Trophoblast cell (in vitro differentiated cells and primary cell): ENCODE results near the gene INVS.

Experiments
- DNase-seq, 2 donors: peaks; one replicate each; pipeline ENCODE4 v3.0.0-alpha.2; 2016
- H2AFZ ChIP-seq: 2 replicates; pipeline ENCODE4 v1.6.1; 2013; ENCODE audit warnings: low read length, moderate library complexity, mild to moderate bottlenecking; ENCODE audit not compliant: insufficient read depth, poor library complexity
- H2AK5ac ChIP-seq: 2 replicates; pipeline ENCODE4 v1.6.1; 2013; ENCODE audit warnings: mild to moderate bottlenecking, low read length
- H2BK120ac ChIP-seq: 2 replicates; pipeline ENCODE4 v1.6.1; 2013; ENCODE audit warnings: low read length, mild to moderate bottlenecking, moderate library complexity; ENCODE audit not compliant: insufficient read depth, poor library complexity
- H2BK12ac ChIP-seq: 2 replicates; pipeline ENCODE4 v1.6.1; 2013; ENCODE audit warnings: mild to moderate bottlenecking, low read length, moderate library complexity
- H2BK5ac ChIP-seq: 2 replicates; pipeline ENCODE4 v1.6.1; 2013; ENCODE audit warnings: low read length, low read depth, moderate library complexity, mild to moderate bottlenecking; ENCODE audit not compliant: poor library complexity
- H3K14ac ChIP-seq: 2 replicates; pipeline ENCODE4 v1.6.1; 2013; ENCODE audit warnings: mild to moderate bottlenecking, low read length
- H3K18ac ChIP-seq: 2 replicates; pipeline ENCODE4 v1.6.1; 2013; ENCODE audit warnings: mild to moderate bottlenecking, low read length
- H3K23ac ChIP-seq: 2 replicates; pipeline ENCODE4 v1.6.1; 2013; ENCODE audit warnings: low read length
- H3K27ac ChIP-seq: 2 replicates; pipeline ENCODE4 v1.5.1; 2013; ENCODE audit warnings: low read depth, mild to moderate bottlenecking, inconsistent platforms, low read length, moderate library complexity
- H3K27me3 ChIP-seq: 2 replicates; pipeline ENCODE4 v1.6.1; 2013; ENCODE audit warnings: inconsistent platforms, mild to moderate bottlenecking, low read length, moderate library complexity; ENCODE audit not compliant: insufficient read depth
- H3K36me3 ChIP-seq, 2 experiments: 1 replicate in 1 of 2; 2 replicates in 1 of 2; pipeline ENCODE4 v1.6.1; 2013; ENCODE audit warnings: low read length in 2 of 2, mild to moderate bottlenecking in 2 of 2, moderate library complexity in 1 of 2; ENCODE audit not compliant: insufficient read depth in 2 of 2, control insufficient read depth in 1 of 2
- H3K4ac ChIP-seq: 2 replicates; pipeline ENCODE4 v1.6.1; 2013; ENCODE audit warnings: low read depth, mild to moderate bottlenecking, low read length, moderate library complexity
- H3K4me1 ChIP-seq, 2 experiments: 1 replicate in 1 of 2; 2 replicates in 1 of 2; pipeline ENCODE4 v1.6.1; 2013; ENCODE audit warnings: low read length in 2 of 2, mild to moderate bottlenecking in 2 of 2, moderate library complexity in 1 of 2; ENCODE audit not compliant: insufficient read depth in 2 of 2, control insufficient read depth in 1 of 2
- H3K4me2 ChIP-seq: 2 replicates; pipeline ENCODE4 v1.6.1; 2013; ENCODE audit warnings: inconsistent platforms, mild to moderate bottlenecking, low read length, moderate library complexity
- H3K4me3 ChIP-seq: 2 replicates; pipeline ENCODE4 v1.5.1; 2013; ENCODE audit warnings: mild to moderate bottlenecking, low read depth, low read length, inconsistent platforms
- H3K79me1 ChIP-seq: one replicate; pipeline ENCODE4 v1.6.1; 2013; ENCODE audit warnings: low read length
- H3K79me2 ChIP-seq: 2 replicates; pipeline ENCODE4 v1.6.1; 2013; ENCODE audit warnings: low read length, mild to moderate bottlenecking; ENCODE audit not compliant: control insufficient read depth, insufficient read depth, poor library complexity
- H3K9ac ChIP-seq: 2 replicates; pipeline ENCODE4 v1.6.1; 2013; ENCODE audit warnings: mild to moderate bottlenecking, low read length
- H3K9me3 ChIP-seq: 2 replicates; pipeline ENCODE4 v1.6.1; 2013; ENCODE audit warnings: low read depth, mild to moderate bottlenecking, control low read depth, inconsistent platforms, low read length; ENCODE audit not compliant: insufficient read depth
- H4K12ac ChIP-seq: 2 replicates; pipeline ENCODE4 v1.6.1; 2013; ENCODE audit warnings: low read depth, mild to moderate bottlenecking, low read length, moderate library complexity
- H4K8ac ChIP-seq: 2 replicates; pipeline ENCODE4 v1.6.1; 2013; ENCODE audit warnings: low read depth, mild to moderate bottlenecking, low read length, moderate library complexity
- H4K91ac ChIP-seq: one replicate; pipeline ENCODE4 v1.6.1; 2013; ENCODE audit warnings: low read depth, mild to moderate bottlenecking, low read length, moderate library complexity
- WGBS: extraction: QIAGEN DNeasy Blood & Tissue Kit; methylation state at CpG from one replicate; pipeline ENCODE4 v1.1.7; 2013; ENCODE audit warnings: missing lambda C conversion rate; ENCODE audit not compliant: insufficient read length, insufficient coverage; ENCODE audit errors: extremely low coverage; 5-methylcytosine and 5-hydroxymethylcytosine counted together

The INVS gene

DNA sequence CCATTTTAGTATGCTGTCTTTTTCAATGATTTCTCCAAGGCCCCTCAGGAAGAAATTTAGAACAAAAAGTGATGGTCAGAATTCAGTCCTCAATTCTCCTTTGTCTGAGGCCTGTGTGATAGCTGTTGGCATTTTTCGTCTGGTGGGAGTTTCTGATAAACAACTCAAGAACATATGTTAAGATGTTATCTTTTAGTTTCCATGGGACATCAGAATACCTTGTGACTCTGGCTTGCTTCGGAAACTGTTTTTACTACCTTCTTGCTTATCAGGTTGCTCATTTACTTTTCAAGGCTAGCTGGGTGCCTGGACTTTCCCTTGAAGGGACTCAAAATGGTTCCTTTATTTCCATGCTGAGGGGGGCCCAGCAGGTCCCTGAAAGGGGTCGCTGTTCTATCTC, 97.2 kb downstream of the INVS start:
- H2BK12ac ChIP-seq = no peak overlapping the region
- no peak overlapping the region for H3K4ac ChIP-seq
- no peak overlapping the region for H3K4me2 ChIP-seq
- no peaks in the 10 kb centered on the region for H3K79me2 ChIP-seq
- H3K9ac ChIP-seq = no peak overlapping the region
- no peak for DNase-seq
- H3K4me1 ChIP-seq = peaks cover 7 to 10% of the 10 kb centered on the region in 2 experiments
- H2BK120ac ChIP-seq = no peak overlapping the region
- H3K4me3 ChIP-seq = no peak overlapping the region
- H2AFZ ChIP-seq = no peak overlapping the region
- no peak overlapping the region for H3K23ac ChIP-seq
- H4K8ac ChIP-seq = no peak overlapping the region
- H4K91ac ChIP-seq = no peak overlapping the region
- H3K79me1 ChIP-seq = peaks cover 6% of the 10 kb centered on the region
- H3K27me3 ChIP-seq = no peaks in the 10 kb centered on the region
- no CpG with 5 or more reads among the region's 3 CpGs for WGBS
- no peak overlapping the region for H3K18ac ChIP-seq
- no peaks in the 10 kb centered on the region for H3K9me3 ChIP-seq
- H4K12ac ChIP-seq = no peak overlapping the region
- no peak overlapping the region for H2BK5ac ChIP-seq
- no peak overlapping the region for H3K27ac ChIP-seq
- H3K14ac ChIP-seq = no peak overlapping the region
- H3K36me3 ChIP-seq = no peaks in the 10 kb centered on the region
- no peak overlapping the region for H2AK5ac ChIP-seq

DNA sequence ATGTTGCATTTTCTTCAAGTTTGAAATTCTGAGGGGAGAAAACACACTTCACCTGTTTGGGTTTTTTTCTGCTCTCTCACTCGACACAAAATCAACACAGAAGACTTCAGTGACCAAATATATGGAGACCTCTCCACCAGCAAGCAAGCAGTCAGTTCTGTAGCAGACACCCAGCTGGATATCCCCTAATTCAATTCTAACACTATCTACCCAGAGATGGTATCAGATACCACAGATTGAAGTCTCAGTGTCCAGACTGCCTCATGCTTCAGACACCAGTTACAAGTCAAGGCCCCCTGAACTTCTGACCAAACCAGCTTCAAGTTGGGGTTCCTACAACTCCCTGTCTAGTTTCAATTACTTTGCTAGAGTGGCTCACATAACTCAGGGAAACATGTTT, 97.8 kb downstream of the INVS start:
- no peak for DNase-seq
- Histone ChIP-seq H3K23ac (no peak overlapping the region), H3K4me3 (no peak overlapping the region), H3K14ac (no peak overlapping the region), H4K12ac (no peak overlapping the region), H2AK5ac (no peak overlapping the region), H2BK120ac (no peak overlapping the region), H3K9ac (no peak overlapping the region), H3K18ac (no peak overlapping the region), H4K8ac (no peak overlapping the region), H2BK12ac (no peak overlapping the region), H3K79me2 (no peaks in the 10 kb centered on the region), H3K9me3 (no peaks in the 10 kb centered on the region), H2AFZ (no peak overlapping the region), H3K4me1 (peaks cover 7 to 10% of the 10 kb centered on the region in 2 experiments), H3K27ac (peak overlapping the region; percentile 71), H3K4ac (no peak overlapping the region), H3K79me1 (peaks cover 6% of the 10 kb centered on the region), H3K4me2 (no peak overlapping the region), H3K36me3 (no peaks in the 10 kb centered on the region), H2BK5ac (peak overlapping the region; percentile 8), H3K27me3 (no peaks in the 10 kb centered on the region), H4K91ac (peak overlapping the region; percentile 8)
- no CpG with 5 or more reads among the region's 1 CpG for WGBS

DNA sequence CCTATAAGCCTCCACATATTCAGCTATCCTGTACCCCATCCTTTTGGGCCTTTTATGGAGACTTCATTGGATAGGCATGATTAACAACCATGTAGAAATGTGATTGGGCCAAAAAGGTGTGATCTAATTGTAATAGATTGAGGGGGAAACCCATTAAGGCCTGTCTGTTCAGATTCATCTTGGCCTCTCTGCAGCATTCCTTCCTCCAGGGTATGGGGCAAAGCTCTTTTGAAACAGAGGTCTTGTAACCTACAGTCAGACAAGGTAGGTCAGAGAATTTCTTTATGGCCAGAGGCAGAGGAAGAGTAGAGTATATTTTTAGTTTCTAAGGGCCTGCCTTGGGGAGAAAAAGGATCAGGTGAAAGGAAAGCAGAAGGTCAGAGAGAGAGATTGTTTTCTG, 98.5 kb downstream of the INVS start:
- DNase-seq = peak in 1 of 2 donors; percentile 54
- Histone ChIP-seq H2BK5ac (peak overlapping the region; percentile 61), H3K36me3 (no peaks in the 10 kb centered on the region), H2AK5ac (no peak overlapping the region), H3K4ac (no peak overlapping the region), H3K23ac (no peak overlapping the region), H3K9me3 (no peaks in the 10 kb centered on the region), H3K79me1 (peaks cover 6% of the 10 kb centered on the region), H2AFZ (no peak overlapping the region), H3K27ac (peak overlapping the region; percentile 71), H2BK12ac (no peak overlapping the region), H2BK120ac (peak overlapping the region; percentile 30), H3K14ac (no peak overlapping the region), H3K9ac (no peak overlapping the region), H4K91ac (no peak overlapping the region), H3K18ac (no peak overlapping the region), H3K4me1 (peaks cover 7 to 10% of the 10 kb centered on the region in 2 experiments), H3K4me2 (no peak overlapping the region), H3K27me3 (no peaks in the 10 kb centered on the region), H3K4me3 (no peak overlapping the region), H3K79me2 (no peaks in the 10 kb centered on the region), H4K12ac (no peak overlapping the region), H4K8ac (no peak overlapping the region)

DNA sequence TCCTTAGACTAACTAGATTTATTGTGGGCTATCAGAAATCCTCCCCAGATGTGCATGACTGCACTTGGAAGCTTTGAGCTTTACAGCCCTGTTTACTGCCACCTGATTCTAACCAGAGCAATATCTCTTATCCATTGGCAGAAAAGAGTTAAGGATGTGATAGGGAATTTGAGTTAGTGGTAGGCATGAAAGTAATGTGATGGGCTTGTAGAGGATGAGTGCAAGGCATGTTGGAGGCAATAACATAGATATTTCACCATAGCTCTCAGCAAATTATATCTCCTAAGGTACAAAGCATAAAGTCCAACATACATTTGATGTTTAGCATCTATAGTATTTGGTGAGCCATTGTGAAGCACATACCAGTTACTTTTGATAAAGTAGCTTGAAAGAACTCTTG, 103.8 kb downstream of the INVS start:
- Histone ChIP-seq H3K4me3 (no peak overlapping the region), H3K79me2 (no peaks in the 10 kb centered on the region), H4K12ac (no peak overlapping the region), H3K79me1 (peaks cover 2% of the 10 kb centered on the region), H2BK5ac (no peak overlapping the region), H4K91ac (no peak overlapping the region), H3K9me3 (no peaks in the 10 kb centered on the region), H4K8ac (no peak overlapping the region), H3K18ac (no peak overlapping the region), H3K4me2 (no peak overlapping the region), H3K9ac (no peak overlapping the region), H2BK12ac (no peak overlapping the region), H3K27me3 (no peaks in the 10 kb centered on the region), H2BK120ac (no peak overlapping the region), H3K4me1 (peaks cover 4% of the 10 kb centered on the region in 2 experiments), H3K36me3 (no peaks in the 10 kb centered on the region), H2AFZ (no peak overlapping the region), H3K23ac (no peak overlapping the region), H3K4ac (no peak overlapping the region), H2AK5ac (no peak overlapping the region), H3K14ac (no peak overlapping the region), H3K27ac (no peak overlapping the region)
- no peak for DNase-seq
